Sciatic nerve (tissue), 2 donors: ENCODE measurements around the gene HSD3B2. TPM values are rescaled to one million over a fixed set of nuclear protein-coding genes. Genes with fewer than 3 reads are reported as not detected.

Experiments used
- ATAC-seq: fragments of 200-7000 bp; cut with Tn5 transposase; one replicate; pipeline ENCODE4 v1.9.1; 2020; ENCODE audit warnings: mild to moderate bottlenecking, moderate library complexity
- DNase-seq: peaks from one replicate; pipeline ENCODE4 v3.0.0-alpha.2; 2020; ENCODE audit warnings: low spot score
- intact Hi-C: fragments of 100-400 bp; cut with DNase I; formaldehyde crosslinking; loops from one replicate; pipeline ENCODE4 v1.14.2; 2022
- total RNA-seq: library from RNA; stranded (reverse); fragmentation: NEBNext Ultra II Directional; extraction: Animal tissue kit (Norgen Biotek cat#: 25700); gene quantifications from one replicate; pipeline ENCODE4 v1.2.1, GENCODE V29; 2021
- donor health status: DM: no; HTN: no; CAD: no.
- donor health status: DM: no; HTN: no; CAD: no.

The HSD3B2 gene
- total RNA-seq, 1 donor from 2014 or later, result not detected

- DNase-seq (no peak), ATAC-seq (no peak)
- intact Hi-C loops, result no loop called here
Observed at GRCh38 chr1:119391749-119392148, 23.2 kb upstream of the HSD3B2 start.

DNA sequence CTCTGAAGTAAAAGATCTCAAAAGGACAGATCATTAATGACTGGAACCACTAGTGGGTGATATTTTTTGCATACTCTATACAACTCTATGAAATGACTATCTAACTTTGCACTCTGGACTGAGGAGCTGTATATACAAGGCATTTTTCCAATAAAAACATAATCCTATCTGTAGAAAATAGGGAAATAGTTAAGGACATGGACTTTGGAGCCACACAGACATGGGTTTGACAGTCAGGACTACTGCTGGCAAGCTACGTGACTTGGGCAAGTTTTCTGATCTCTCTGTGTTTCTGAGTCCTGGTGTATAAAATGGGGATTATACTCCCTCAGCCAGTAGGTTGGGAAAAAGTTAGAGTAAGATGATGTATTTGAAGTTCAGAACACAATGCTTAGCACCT is 20.9 kb upstream of the HSD3B2 start:
- no peak for ATAC-seq
- intact Hi-C loops, result no loop called here

GRCh38 chr1:119396982-119397381 is 18.0 kb upstream of the HSD3B2 start:
- DNase-seq (no peak), ATAC-seq (no peak)
- intact Hi-C loops, result no loop called here

More for the DNA sequence above, 20.9 kb upstream of the HSD3B2 start:
- DNase-seq, result no peak

DNA sequence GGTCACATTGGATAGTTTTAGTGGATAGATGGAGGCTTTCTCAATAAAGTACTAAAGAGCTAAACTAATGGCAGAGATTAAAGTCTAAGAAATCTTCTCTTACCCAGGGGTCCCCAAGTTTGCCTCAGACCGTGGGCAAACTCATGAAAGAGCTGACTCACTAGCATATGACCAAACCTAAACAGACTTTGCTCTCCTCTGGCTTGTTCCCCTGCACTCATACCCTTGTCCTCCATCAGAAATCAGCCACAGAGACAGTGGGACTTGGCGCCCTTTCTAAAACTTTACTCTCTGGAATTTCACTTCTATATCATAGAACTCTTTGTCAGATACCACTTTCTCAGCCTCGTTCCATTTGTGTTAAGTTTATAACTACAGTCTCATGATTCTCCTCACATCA is 17.0 kb upstream of the HSD3B2 start:
- DNase-seq, result no peak
- intact Hi-C loops, result no loop called here
- no peak for ATAC-seq

- ATAC-seq, result no peak
Observed at GRCh38 chr1:119404736-119405135, 10.2 kb upstream of the HSD3B2 start.

GRCh38 chr1:119409731-119410130 is 5.2 kb upstream of the HSD3B2 start:
- intact Hi-C loops, result no loop called here
- DNase-seq (no peak), ATAC-seq (no peak)

More at GRCh38 chr1:119404736-119405135, 10.2 kb upstream of the HSD3B2 start:
- intact Hi-C loops, result no loop called here
- no peak for DNase-seq

DNA sequence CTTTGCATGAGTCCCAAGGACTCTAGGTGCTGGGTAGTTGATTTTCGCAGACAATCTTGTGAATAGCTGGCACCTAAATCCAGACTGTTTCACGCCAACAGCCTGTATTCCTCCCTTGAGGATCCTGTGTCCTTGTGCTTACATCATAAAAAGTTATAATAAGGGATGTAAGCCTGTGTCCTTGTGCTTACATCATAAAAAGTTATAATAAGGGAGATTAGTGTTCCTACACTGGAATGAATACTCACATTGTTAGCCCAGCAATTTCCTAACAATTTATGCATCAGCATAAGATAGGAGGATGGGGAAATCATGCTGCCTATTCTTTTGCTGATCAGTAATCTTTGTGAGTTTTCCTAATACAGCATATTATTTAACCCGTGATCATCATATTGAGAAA is 4.0 kb upstream of the HSD3B2 start:
- intact Hi-C loops, result no loop called here
- no peak for ATAC-seq

DNA sequence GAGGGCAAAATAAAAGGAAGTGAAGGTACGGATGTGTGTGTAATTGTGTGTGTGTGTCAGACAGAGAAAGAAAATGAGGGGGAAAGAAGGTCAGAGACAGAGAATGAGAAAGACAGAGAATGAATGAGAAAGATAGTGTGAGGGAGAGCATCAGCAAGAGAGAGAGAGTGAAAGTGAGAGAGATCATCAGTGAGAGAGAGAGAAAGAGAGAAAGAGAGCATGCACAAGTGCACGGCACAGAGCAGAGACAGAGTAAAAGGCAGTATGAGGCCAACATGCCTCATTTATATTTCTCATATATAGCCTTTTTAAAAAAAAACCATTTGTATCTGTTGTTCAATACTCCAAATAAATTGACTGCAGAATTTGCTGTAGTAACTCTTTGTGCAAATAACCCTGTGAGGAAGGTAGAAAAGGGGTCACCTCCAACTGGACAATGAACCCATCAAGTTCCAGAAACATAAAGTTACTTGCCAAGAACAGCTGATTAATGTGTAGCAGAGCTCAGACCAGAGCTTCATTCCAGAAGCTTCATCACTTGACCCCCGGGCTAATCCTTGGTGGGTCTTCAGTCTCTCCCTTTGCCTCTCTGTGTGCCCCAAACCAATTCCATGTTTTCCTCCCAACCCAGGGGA is 1.2 kb downstream of the HSD3B2 start:
- DNase-seq, result no peak
- intact Hi-C loops, result no loop called here
- no peak for ATAC-seq

More for the DNA sequence above, 4.0 kb upstream of the HSD3B2 start:
- no peak for DNase-seq

- no peak for ATAC-seq
Observed at GRCh38 chr1:119419109-119419508, 4.2 kb downstream of the HSD3B2 start.

DNA sequence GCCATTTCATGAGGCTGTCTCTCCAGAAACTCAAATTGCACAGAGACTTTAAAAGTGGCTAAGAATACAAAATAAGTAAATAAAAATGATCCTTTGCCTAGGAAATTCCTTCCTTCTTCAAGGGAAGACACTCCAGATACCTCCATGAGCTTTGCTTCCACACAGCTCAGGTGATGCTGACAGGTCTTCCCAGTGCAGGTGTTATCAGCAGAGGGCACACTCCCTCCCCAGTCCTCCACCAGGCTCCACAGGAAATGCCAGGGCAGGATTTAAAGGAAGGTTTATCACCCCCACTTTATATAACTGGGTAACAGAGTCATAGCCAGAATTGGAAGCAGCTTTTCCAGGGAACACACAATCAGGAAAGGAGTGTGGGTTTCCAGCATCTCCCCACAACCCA is 5.7 kb downstream of the HSD3B2 start:
- no peak for ATAC-seq
- DNase-seq, result no peak
- intact Hi-C loops, result no loop called here

More at GRCh38 chr1:119419109-119419508, 4.2 kb downstream of the HSD3B2 start:
- DNase-seq, result no peak
- intact Hi-C loops, result no loop called here

DNA sequence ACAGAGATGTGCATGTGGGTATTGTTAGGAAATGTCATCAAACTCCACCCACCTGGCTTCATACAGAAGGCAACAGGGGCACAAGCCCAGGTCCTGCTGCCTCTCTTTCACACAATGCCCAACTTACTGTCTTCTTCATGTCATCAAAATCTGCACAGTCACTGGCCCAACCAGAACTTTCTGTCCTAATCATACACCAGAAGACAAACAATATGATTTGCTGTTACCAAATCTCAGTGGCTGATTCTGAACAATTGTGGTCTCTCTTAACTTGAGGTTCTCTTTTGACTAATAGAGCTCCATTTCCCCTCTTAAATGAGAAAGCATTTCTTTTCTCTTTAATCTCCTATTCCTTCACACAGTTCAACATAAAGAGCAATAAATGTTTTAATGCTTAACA is 7.7 kb downstream of the HSD3B2 start:
- ATAC-seq (no peak), DNase-seq (no peak)
- intact Hi-C loops, result no loop called here

DNA sequence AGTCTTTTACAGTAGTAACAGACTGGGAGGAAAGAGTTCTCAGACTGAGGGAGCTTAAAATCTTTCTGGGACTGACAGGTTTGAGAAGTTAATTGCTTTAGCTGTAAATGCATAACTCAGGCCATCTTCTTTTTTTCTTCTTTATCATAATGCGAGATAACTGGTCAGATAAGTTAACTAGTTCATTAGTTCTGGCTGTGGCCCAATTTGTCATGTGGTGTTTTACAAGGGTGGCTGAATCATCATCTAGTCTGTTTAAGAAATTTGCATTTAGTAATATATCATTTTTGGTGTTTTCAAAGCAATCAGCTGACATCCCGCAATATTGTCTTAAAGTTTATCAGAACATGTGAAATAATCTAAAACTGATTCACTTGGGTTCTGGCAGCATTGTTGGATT is 14.0 kb downstream of the HSD3B2 start:
- DNase-seq (no peak), ATAC-seq (no peak)
- intact Hi-C loops, result no loop called here

- ATAC-seq, result no peak
- DNase-seq, result no peak
- intact Hi-C loops, result no loop called here
Observed at GRCh38 chr1:119429687-119430086, 14.7 kb downstream of the HSD3B2 start.

GRCh38 chr1:119430486-119430885 is 15.5 kb downstream of the HSD3B2 start:
- DNase-seq, result no peak
- intact Hi-C loops, result no loop called here
- ATAC-seq, result no peak

DNA sequence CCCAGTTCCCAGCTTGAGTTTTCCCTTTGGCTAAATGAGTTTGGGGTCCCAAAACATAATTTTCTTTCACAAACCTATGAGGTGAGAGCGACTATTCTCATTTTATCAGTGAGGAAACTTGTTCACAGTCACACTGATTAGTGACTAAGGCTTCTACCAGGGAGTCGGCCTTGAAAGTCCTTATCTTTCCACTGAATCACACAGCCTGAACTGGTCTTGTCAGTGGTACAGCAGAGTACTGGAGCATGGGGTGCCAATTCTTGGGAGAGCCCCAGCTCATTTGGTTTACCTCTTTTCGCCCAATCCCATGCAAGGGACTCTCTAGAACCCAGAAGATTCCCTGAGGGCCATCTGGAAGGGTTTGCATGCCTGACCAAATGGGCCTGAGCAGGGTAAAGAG is 16.9 kb downstream of the HSD3B2 start:
- no peak for ATAC-seq
- intact Hi-C loops, result no loop called here
- DNase-seq, result no peak

- ATAC-seq, result no peak
- intact Hi-C loops, result no loop called here
Observed at GRCh38 chr1:119435052-119435451, 20.1 kb downstream of the HSD3B2 start.

GRCh38 chr1:119438761-119439160 is 23.8 kb downstream of the HSD3B2 start:
- ATAC-seq (no peak), DNase-seq (no peak)
- intact Hi-C loops, result no loop called here

More at GRCh38 chr1:119435052-119435451, 20.1 kb downstream of the HSD3B2 start:
- DNase-seq, result no peak

GRCh38 chr1:119440721-119441307 is 25.9 kb downstream of the HSD3B2 start:
- intact Hi-C loops, result no loop called here
- ATAC-seq, result no peak

DNA sequence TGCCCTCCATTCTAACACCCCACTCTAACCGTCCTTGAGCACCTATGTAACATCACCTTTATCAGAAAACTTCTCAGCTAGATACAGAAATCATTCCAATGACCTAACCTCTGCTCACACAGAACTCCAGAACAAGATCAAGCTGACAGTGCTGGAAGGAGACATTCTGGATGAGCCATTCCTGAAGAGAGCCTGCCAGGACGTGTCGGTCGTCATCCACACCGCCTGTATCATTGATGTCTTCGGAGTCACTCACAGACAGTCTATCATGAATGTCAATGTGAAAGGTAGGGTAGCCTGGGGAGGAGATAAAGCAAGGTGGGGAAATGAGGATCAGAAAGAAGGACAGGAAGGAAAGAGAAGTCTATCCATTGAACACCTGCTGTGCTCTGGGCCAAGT is 27.8 kb downstream of the HSD3B2 start:
- intact Hi-C loops, result no loop called here
- no peak for DNase-seq
- ATAC-seq, result no peak

More at GRCh38 chr1:119440721-119441307, 25.9 kb downstream of the HSD3B2 start:
- DNase-seq, result no peak

GRCh38 chr1:119446321-119446720 is 31.4 kb downstream of the HSD3B2 start:
- ATAC-seq, result no peak
- intact Hi-C loops, result no loop called here
- DNase-seq, result no peak
